MCF 10A (cell line): ENCODE measurements around the gene PCNA. TPM values are rescaled to one million over a fixed set of nuclear protein-coding genes. Genes with fewer than 3 reads are reported as not detected.
A peak's percentile ranks its signal among the peaks of the same experiment; 100 is the strongest.

Experiments used
- BruUV-seq: library from RNA; stranded (reverse); fragments of 400-500 nt; replicated peaks from 2 replicates; lab custom pipeline; 2021; lab: Mats Ljungman, UMichigan
- CTCF ChIA-PET: fragments of 300-600 bp; sonication (Branson Sonifier 250); formaldehyde crosslinking; extraction: SDS; loops from one replicate; lab custom pipeline; 2021; ENCODE audit warnings: antibody characterized with exemption, inconsistent platforms; lab: Yijun Ruan, JAX
- POLR2A ChIA-PET: fragments of 300-600, 350-650 bp; sonication (Branson Sonifier 250); formaldehyde crosslinking; extraction: SDS; loops from one replicate; lab custom pipeline; 2020; ENCODE audit warnings: antibody characterized with exemption, inconsistent platforms; lab: Yijun Ruan, JAX
- DNase-seq: peaks from one replicate; pipeline ENCODE4 v3.0.0-alpha.2; 2018; ENCODE audit not compliant: unreplicated experiment
- H3K27ac Mint-ChIP-seq: one replicate; pipeline ENCODE4 v1.8.0; 2022; ENCODE audit warnings: mild to moderate bottlenecking, low read depth, mixed read lengths; ENCODE audit not compliant: unreplicated experiment
- H3K27me3 Mint-ChIP-seq: one replicate; pipeline ENCODE4 v1.8.0; 2022; ENCODE audit warnings: mixed read lengths; ENCODE audit not compliant: insufficient read depth, unreplicated experiment
- H3K36me3 Mint-ChIP-seq: one replicate; pipeline ENCODE4 v1.8.0; 2022; ENCODE audit warnings: mild to moderate bottlenecking, moderate library complexity, mixed read lengths; ENCODE audit not compliant: insufficient read depth, unreplicated experiment
- H3K4me1 Mint-ChIP-seq: one replicate; pipeline ENCODE4 v1.8.0; 2022; ENCODE audit warnings: mixed read lengths; ENCODE audit not compliant: insufficient read depth, unreplicated experiment
- H3K4me3 Mint-ChIP-seq: one replicate; pipeline ENCODE4 v1.8.0; 2022; ENCODE audit warnings: mild to moderate bottlenecking, moderate library complexity, mixed read lengths; ENCODE audit not compliant: unreplicated experiment
- H3K9me3 Mint-ChIP-seq: one replicate; pipeline ENCODE4 v1.8.0; 2022; ENCODE audit warnings: mixed read lengths; ENCODE audit not compliant: unreplicated experiment
- CTCF ChIP-seq: fragments of 200-600 bp; IDR thresholded peaks from one replicate; pipeline ENCODE4 v1.8.0; 2022; ENCODE audit warnings: antibody characterized with exemption, mild to moderate bottlenecking; ENCODE audit not compliant: unreplicated experiment
- intact Hi-C: fragments of 100-400 bp; cut with micrococcal nuclease; formaldehyde crosslinking; loops from 2 replicates; pipeline ENCODE4 v1.14.1; 2022
- total RNA-seq: library from RNA; stranded (reverse); gene quantifications from 2 replicates; pipeline ENCODE4 v1.2.3, GENCODE V29; 2022

The PCNA gene
- total RNA-seq, 1 experiment from 2014 or later, result 45.5 TPM

DNA sequence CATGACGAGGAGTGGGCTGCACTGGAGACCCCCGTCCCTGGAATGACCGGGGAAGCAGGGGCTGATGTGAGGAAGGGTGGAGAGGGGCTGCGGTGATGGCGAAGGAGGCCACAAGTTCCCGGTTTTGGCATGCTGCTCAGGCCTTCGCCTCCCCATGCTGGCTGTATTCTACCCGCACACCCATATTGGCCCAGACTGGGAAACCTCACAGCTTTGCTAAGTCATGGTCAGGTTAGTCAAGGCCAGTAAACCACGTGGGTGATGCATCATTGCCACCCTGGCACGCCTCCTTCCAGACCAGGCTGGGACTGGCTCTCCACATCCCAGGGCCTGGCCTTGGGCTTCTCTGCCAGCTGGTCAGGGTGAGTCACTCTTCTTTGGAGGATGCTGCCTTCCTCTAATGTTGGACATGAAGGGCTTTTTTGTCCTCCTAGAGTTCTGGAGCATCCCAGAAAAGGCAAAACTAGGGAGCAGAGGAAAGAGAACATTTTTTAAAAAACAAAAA is 53.8 kb downstream of the PCNA start:
- Mint-ChIP-seq H3K27me3 (no peaks in the 10 kb centered on the region), H3K4me1 (peaks cover 26% of the 10 kb centered on the region), H3K27ac (peak overlapping the region; percentile 98), H3K9me3 (no peaks in the 10 kb centered on the region), H3K36me3 (peaks cover 6% of the 10 kb centered on the region), H3K4me3 (no peak overlapping the region)
- no TSS peak for BruUV-seq
- no peak for TF ChIP-seq CTCF
- intact Hi-C loops, result loop anchor here (10.0 kb wide), 1 partner anchor 61 kb away; the partner anchor contains the start of gene SLC23A2
- DNase-seq, result peak; percentile 99
- CTCF ChIA-PET, result interaction anchor here (0.7 to 1.2 kb wide), 6 partner anchors 10 to 57 kb away, joined by 3 to 8 read pairs (median 3); no protein-coding TSS in a partner anchor
- POLR2A ChIA-PET, result interaction anchor here (1.0 to 2.1 kb wide), 10 partner anchors 8 to 304 kb away, joined by 3 to 15 read pairs (median 5); partner anchors contain the start of gene PCNA

- H3K9me3 Mint-ChIP-seq, result no peaks in the 10 kb centered on the region
- DNase-seq, result no peak
- TF ChIP-seq CTCF, result no peak
- peaks cover 27% of the 10 kb centered on the region for H3K4me1 Mint-ChIP-seq
- intact Hi-C loops, result loop anchor here (10.0 kb wide), 1 partner anchor 61 kb away; the partner anchor contains the start of gene SLC23A2
- peaks cover 6% of the 10 kb centered on the region for H3K36me3 Mint-ChIP-seq
- H3K4me3 Mint-ChIP-seq, result no peak overlapping the region
- POLR2A ChIA-PET, result interaction anchor here (0.6 to 2.1 kb wide), 11 partner anchors 9 to 584 kb away, joined by 3 to 15 read pairs (median 5); partner anchors contain the start of gene PCNA
- no peaks in the 10 kb centered on the region for H3K27me3 Mint-ChIP-seq
- CTCF ChIA-PET, result interaction anchor here (0.8 to 1.2 kb wide), 7 partner anchors 10 to 166 kb away, joined by 3 to 8 read pairs (median 3); no protein-coding TSS in a partner anchor
- peak overlapping the region; percentile 98 for H3K27ac Mint-ChIP-seq
- BruUV-seq, result TSS peak; percentile 92
Observed at GRCh38 chr20:5065166-5065878, 54.4 kb downstream of the PCNA start.

Other genes starting within 250 kb of the PCNA start
- gene SLC23A2, start 118.4 kb downstream of the PCNA start, total RNA-seq, result 24.0 and 26.5 TPM in 2 replicates
- gene TMEM230, start 6.9 kb downstream of the PCNA start, total RNA-seq, result 56.1 and 78.8 TPM in 2 replicates
- 26.3 and 26.8 TPM in 2 replicates for gene CDS2, start 7.0 kb upstream of the PCNA start, total RNA-seq
- gene PROKR2, start 197.0 kb upstream of the PCNA start, total RNA-seq, result not detected in 2 replicates